DMS 273 treated with DMSO at 0.1 percent for 48 hours (cell line): Measurements from ENCODE around the gene SETBP1.

ENCODE experiments used
- DNase-seq: peaks from one replicate; lab custom pipeline; 2025; lab: John Stamatoyannopoulos, UW

Gene SETBP1

GRCh38 chr18:44973282-44973681, 292.6 kb downstream of the SETBP1 start:
- no peak for DNase-seq

- DNase-seq = no peak
Observed at GRCh38 chr18:44974174-44974573, 293.5 kb downstream of the SETBP1 start.

GRCh38 chr18:44977856-44978255, 297.2 kb downstream of the SETBP1 start:
- DNase-seq = no peak

- no peak for DNase-seq
Observed at GRCh38 chr18:44979748-44980147, 299.1 kb downstream of the SETBP1 start.

- DNase-seq = no peak
Observed at GRCh38 chr18:44981121-44981520, 300.4 kb downstream of the SETBP1 start.

- no peak for DNase-seq
Observed at GRCh38 chr18:44986933-44987332, 306.2 kb downstream of the SETBP1 start.

- DNase-seq = no peak
Observed at GRCh38 chr18:44987371-44987770, 306.7 kb downstream of the SETBP1 start.

GRCh38 chr18:44988821-44989587, 308.3 kb downstream of the SETBP1 start:
- no peak for DNase-seq

- DNase-seq = no peak
Observed at GRCh38 chr18:44996261-44996660, 315.6 kb downstream of the SETBP1 start.

GRCh38 chr18:44997174-44997573, 316.5 kb downstream of the SETBP1 start:
- DNase-seq = no peak

- no peak for DNase-seq
Observed at GRCh38 chr18:44998360-44998759, 317.7 kb downstream of the SETBP1 start.

GRCh38 chr18:45004546-45005080, 323.9 kb downstream of the SETBP1 start:
- DNase-seq = no peak

GRCh38 chr18:45006934-45007333, 326.2 kb downstream of the SETBP1 start:
- DNase-seq = no peak

GRCh38 chr18:45007531-45007930, 326.8 kb downstream of the SETBP1 start:
- no peak for DNase-seq

GRCh38 chr18:45008694-45009413, 328.2 kb downstream of the SETBP1 start:
- DNase-seq = no peak

- no peak for DNase-seq
Observed at GRCh38 chr18:45009756-45010155, 329.1 kb downstream of the SETBP1 start.

GRCh38 chr18:45012286-45012685, 331.6 kb downstream of the SETBP1 start:
- DNase-seq = no peak

GRCh38 chr18:45014047-45014501, 333.4 kb downstream of the SETBP1 start:
- DNase-seq = no peak

GRCh38 chr18:45015788-45016128, 335.1 kb downstream of the SETBP1 start:
- no peak for DNase-seq

GRCh38 chr18:45019469-45019868, 338.8 kb downstream of the SETBP1 start:
- DNase-seq = no peak

GRCh38 chr18:45023519-45023918, 342.8 kb downstream of the SETBP1 start:
- no peak for DNase-seq

- DNase-seq = no peak
Observed at GRCh38 chr18:45024357-45025088, 343.8 kb downstream of the SETBP1 start.

GRCh38 chr18:45025089-45025450, 344.4 kb downstream of the SETBP1 start:
- no peak for DNase-seq
